Adrenal gland (tissue), 12 donors: ENCODE results near the gene VPS4B. TPM values are rescaled to one million over a fixed set of nuclear protein-coding genes. Genes with fewer than 3 reads are reported as not detected.
"Not testable (repeated sequence)": the region's sequence is repeated elsewhere in the genome, so short reads cannot be mapped to it uniquely, and the experiment has no call there.

Source experiments
- DNase-seq, 7 donors: peaks; one replicate each; pipeline ENCODE4 v3.0.0-alpha.2; 2019 to 2020
- H3K27ac ChIP-seq, 5 donors: fragments of 200-600 bp; sonication (generic) in 4 of 5; 1 replicate in 3 of 5; 2 replicates in 2 of 5; pipeline versions ENCODE4 v1.5.1 to v1.8.0; 2016 to 2020; ENCODE audit warnings: mild to moderate bottlenecking in 1 of 5
- H3K27me3 ChIP-seq: fragments of 200-600 bp; 2 replicates; pipeline ENCODE4 v1.8.0; 2021
- H3K36me3 ChIP-seq, 2 donors: fragments of 200-600 bp; replicated peaks in 1 of 2; 1 replicate in 1 of 2; 2 replicates in 1 of 2; pipeline versions ENCODE4 v1.5.1 to v1.8.0; 2018 to 2022
- H3K4me1 ChIP-seq, 2 donors: fragments of 200-600 bp; replicated peaks in 1 of 2; 1 replicate in 1 of 2; 2 replicates in 1 of 2; pipeline versions ENCODE4 v1.5.1 to v1.8.0; 2018 to 2021
- H3K4me3 ChIP-seq, 4 donors: fragments of 200-600 bp; sonication (generic) in 3 of 4; one replicate each; pipeline ENCODE4 v1.5.1; 2016 to 2018
- H3K9me3 ChIP-seq, 3 donors: fragments of 200-600 bp; sonication (generic) in 1 of 3; replicated peaks in 1 of 3; 1 replicate in 2 of 3; 2 replicates in 1 of 3; pipeline versions ENCODE4 v1.5.1 to v1.8.0; 2016 to 2021
- POLR2A ChIP-seq, 2 donors: fragments of 450-650 bp; IDR thresholded peaks; one replicate each; pipeline ENCODE4 v1.6.1; 2017; ENCODE audit warnings: antibody characterized with exemption in 2 of 2, mild to moderate bottlenecking in 2 of 2, moderate library complexity in 1 of 2
- WGBS, 4 donors: extraction: QIAGEN DNeasy Blood & Tissue Kit in 2 of 4; methylation state at CpG; one replicate each; pipeline versions ENCODE4 v1.1.5 to v1.1.7; 2013 to 2017; 5-methylcytosine and 5-hydroxymethylcytosine counted together
- intact Hi-C, 2 donors: fragments of 100-400 bp; cut with DNase I; formaldehyde crosslinking; loops; one replicate each; pipeline versions ENCODE4 v1.14.1 to v1.15.0; 2022 to 2023
- polyA plus RNA-seq, 3 donors: library from polyadenylated mRNA; stranded (reverse); fragments of 200-250 nt in 2 of 3; fragments of 350-450 nt in 1 of 3; fragmentation: Illumina TruSeq in 1 of 3; extraction: RNeasy Lipid Tissue Mini Kit (QIAGEN cat#74804) in 1 of 3; gene quantifications; one replicate each; pipeline ENCODE4 v1.2.3, GENCODE V29; 2013 to 2014
- total RNA-seq, 9 donors: library from RNA; depleted of rRNA in 4 of 9; stranded (reverse); fragments of >200 nt in 4 of 9; fragments of 120-200 nt in 1 of 9; fragmentation: NEBNext Ultra II Directional in 1 of 9; extraction: Animal tissue kit (Norgen Biotek cat#: 25700) in 1 of 9; gene quantifications; one replicate each; pipeline versions ENCODE4 v1.1.0 to v1.2.4, GENCODE V29; 2013 to 2023
- TF ChIP-seq, protein P1 (sequence below), 6 experiments: fragments of 450-650 bp in 4 of 6; fragments of 200-600 bp in 2 of 6; sonication (generic) in 1 of 6; IDR thresholded peaks; 1 replicate in 5 of 6; 2 replicates in 1 of 6; pipeline versions ENCODE4 v1.5.1 to v1.8.0; 2016 to 2021; ENCODE audit warnings: antibody characterized with exemption in 6 of 6, mild to moderate bottlenecking in 2 of 6, moderate library complexity in 1 of 6
- donor health status: healthy with polysubstance abuse.
- donor health status: Bipolar disorder and iron deficiency.
- donor health status: DM: yes; HTN: yes; CAD: no.
- donor health status: DM: no; HTN: no; CAD: no.
- donor health status: DM: no; HTN: no; CAD: no.
- donor health status: DM: yes; HTN: yes; CAD: no.

The VPS4B gene
- total and polyA plus RNA-seq, 12 donors, result 6.6 to 58.5 (median 36.1) TPM

DNA sequence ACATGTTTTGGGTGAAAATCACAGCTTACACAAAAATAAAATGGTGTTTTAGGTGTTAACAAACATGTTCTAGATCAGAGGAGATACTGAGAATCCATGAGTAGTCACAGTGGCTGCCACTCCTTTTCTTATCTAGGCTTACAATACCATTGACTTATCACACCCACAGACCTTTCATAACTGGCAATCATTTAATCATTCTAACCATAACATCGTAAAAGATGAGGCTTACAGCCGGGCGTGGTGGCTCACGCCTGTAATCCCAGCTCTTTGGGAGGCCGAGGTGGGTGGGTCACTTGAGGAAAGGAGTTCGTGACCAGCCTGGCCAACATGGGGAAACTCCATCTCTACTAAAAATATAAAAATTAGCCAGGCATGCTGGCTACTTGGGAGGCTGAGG lies 35.7 kb upstream of the VPS4B start:
- DNase-seq, result no peak
- Histone ChIP-seq H3K27me3 (no peaks in the 10 kb centered on the region), H3K4me1 (peaks cover 0 to under 1% of the 10 kb centered on the region in 2 donors), H3K4me3 (no peak overlapping the region), H3K27ac (no peak overlapping the region), H3K36me3 (no peaks in the 10 kb centered on the region), H3K9me3 (no peaks in the 10 kb centered on the region)
- TF ChIP-seq, protein P1, sequence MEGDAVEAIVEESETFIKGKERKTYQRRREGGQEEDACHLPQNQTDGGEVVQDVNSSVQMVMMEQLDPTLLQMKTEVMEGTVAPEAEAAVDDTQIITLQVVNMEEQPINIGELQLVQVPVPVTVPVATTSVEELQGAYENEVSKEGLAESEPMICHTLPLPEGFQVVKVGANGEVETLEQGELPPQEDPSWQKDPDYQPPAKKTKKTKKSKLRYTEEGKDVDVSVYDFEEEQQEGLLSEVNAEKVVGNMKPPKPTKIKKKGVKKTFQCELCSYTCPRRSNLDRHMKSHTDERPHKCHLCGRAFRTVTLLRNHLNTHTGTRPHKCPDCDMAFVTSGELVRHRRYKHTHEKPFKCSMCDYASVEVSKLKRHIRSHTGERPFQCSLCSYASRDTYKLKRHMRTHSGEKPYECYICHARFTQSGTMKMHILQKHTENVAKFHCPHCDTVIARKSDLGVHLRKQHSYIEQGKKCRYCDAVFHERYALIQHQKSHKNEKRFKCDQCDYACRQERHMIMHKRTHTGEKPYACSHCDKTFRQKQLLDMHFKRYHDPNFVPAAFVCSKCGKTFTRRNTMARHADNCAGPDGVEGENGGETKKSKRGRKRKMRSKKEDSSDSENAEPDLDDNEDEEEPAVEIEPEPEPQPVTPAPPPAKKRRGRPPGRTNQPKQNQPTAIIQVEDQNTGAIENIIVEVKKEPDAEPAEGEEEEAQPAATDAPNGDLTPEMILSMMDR (IDR thresholded peaks at IDR 0.05), result no peak
- no peak for TF ChIP-seq POLR2A (IDR thresholded peaks at IDR 0.05)
- WGBS, 4 donors, result 76 to 82% (median 79%) methylated on average over 6 of the region's 6 CpGs
- intact Hi-C loops, result no loop called here

DNA sequence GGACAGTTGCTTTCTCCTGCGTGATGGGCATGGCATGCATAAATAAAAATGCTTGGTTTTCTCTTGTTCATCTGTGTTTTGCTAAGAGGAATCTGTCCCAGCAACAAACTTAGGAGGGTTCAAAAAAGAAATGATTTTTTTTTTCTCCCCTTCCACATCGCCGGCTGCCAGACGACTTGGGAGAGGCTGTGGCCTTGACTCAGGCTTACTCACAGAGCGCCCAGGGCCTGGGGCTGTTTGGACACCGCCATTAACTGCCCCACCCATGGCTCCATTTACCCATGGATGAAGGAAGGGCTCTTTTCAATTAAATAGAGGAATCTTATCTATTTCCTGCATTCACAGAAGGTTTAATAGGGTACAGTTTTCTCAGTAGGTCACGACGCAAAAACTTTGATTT lies 32.2 kb upstream of the VPS4B start:
- H3K4me3 ChIP-seq, result no peak overlapping the region
- H3K36me3 ChIP-seq, result no peaks in the 10 kb centered on the region
- no peak for TF ChIP-seq POLR2A (IDR thresholded peaks at IDR 0.05)
- TF ChIP-seq, protein P1 (IDR thresholded peaks at IDR 0.05), result no peak
- no peaks in the 10 kb centered on the region for H3K9me3 ChIP-seq
- DNase-seq, result no peak
- H3K27ac ChIP-seq, result no peak overlapping the region
- intact Hi-C loops, result no loop called here
- 63 to 71% (median 65%) methylated on average over 7 to 8 of the region's 8 CpGs for WGBS, 4 donors
- H3K27me3 ChIP-seq, result no peaks in the 10 kb centered on the region
- H3K4me1 ChIP-seq, result peaks cover 8 to 12% of the 10 kb centered on the region in 2 donors

DNA sequence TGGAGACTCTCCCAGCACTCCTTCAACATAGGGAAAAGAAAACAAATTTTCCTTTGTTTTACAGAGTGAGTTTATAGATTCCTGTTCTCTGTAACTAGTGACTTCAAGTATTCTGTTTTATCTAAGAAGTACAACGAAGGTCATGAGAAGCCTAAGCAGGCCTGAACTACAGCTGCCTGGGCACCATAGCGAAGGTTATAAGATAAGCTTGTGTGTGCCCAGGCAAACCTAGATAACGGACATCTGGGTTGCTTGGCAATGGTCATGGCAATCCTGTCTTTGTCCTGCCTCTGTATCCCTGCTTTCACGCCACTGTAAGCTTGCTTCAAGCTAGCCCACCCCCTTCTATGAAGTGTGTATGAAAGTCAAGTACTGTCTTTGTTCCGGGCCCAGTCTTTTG lies 30.5 kb upstream of the VPS4B start:
- H3K27ac ChIP-seq, H3K4me3 ChIP-seq, H3K9me3 ChIP-seq, intact Hi-C loops, H3K36me3 ChIP-seq, H3K27me3 ChIP-seq: not testable (repeated sequence)
- WGBS, 4 donors, result 51 to 65% (median 58%) methylated on average over 5 of the region's 5 CpGs
- H3K4me1 ChIP-seq, result peaks cover 8 to 12% of the 10 kb centered on the region in 2 donors
- DNase-seq, result peak in 1 of 7 donors; percentile 13

DNA sequence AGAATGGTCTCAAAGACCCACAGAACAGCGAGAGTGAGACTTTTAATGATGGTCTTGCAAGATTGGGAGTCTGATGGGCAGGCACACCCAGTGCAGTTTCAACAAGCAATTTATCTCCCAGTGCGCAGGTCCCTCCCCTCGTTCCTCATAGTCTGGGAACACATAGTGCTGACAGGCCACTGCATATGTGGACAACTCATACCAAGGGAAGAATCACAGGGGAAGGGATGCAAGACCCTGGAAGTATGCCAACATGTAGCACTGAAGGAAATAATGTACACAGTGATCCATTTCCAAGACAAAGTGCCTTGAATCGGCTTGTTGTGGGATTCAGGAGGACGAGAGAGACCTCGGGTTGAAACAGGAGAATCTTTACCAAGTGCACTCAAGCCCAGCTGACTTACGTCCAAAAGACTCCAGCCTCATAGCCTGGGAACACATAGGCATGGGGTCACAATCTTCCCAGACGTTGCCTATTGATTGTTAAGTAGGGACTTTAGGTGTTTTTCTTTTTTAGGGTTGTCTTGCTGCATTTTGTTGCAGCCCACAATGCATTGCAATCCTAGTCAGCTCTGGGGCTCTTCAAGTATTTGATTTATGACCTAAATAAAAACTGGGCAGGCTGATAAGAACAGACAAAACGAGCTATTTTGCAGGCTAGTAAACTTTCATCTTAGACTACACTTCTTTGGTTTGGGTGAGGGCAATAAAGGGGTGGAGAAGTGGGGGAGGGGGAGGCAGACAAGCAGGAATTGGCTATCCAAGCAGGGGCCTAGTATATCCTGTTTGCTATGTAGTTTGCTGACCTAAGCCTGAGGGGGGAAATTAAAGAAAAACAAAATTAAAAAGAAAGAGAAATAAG lies 29.8 kb upstream of the VPS4B start:
- intact Hi-C loops, result no loop called here
- no peaks in the 10 kb centered on the region for H3K9me3 ChIP-seq
- DNase-seq, result no peak
- H3K27me3 ChIP-seq, result no peaks in the 10 kb centered on the region
- H3K36me3 ChIP-seq, result no peaks in the 10 kb centered on the region
- peaks cover 8 to 12% of the 10 kb centered on the region in 2 donors for H3K4me1 ChIP-seq
- TF ChIP-seq POLR2A (IDR thresholded peaks at IDR 0.05), result no peak
- TF ChIP-seq, protein P1 (IDR thresholded peaks at IDR 0.05), result no peak
- 53 to 62% (median 58%) methylated on average over 9 of the region's 9 CpGs for WGBS, 4 donors
- H3K27ac ChIP-seq, result no peak overlapping the region
- H3K4me3 ChIP-seq, result no peak overlapping the region

DNA sequence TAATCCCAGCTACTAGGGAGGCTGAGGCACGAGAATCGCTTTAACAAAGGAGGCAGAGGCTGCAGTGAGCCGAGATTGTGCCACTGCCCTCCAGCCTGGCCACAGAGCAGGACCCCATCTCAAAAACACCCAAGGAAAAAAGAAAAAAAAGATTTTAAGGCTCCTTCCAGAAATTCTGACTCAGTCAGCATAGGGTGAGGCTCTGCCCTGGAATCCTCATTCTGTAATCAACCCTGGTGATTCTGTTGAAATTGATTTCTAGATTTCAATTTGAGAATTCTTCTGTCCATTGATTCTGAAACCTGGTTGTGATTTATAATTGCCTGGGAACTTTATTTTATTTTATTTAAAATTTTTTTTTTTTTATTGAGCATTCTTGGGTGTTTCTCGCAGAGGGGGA lies 27.1 kb upstream of the VPS4B start:
- Histone ChIP-seq H3K9me3 (no peaks in the 10 kb centered on the region), H3K4me1 (peaks cover 8 to 12% of the 10 kb centered on the region in 2 donors), H3K27ac (no peak overlapping the region), H3K4me3 (no peak overlapping the region), H3K27me3 (no peaks in the 10 kb centered on the region), H3K36me3 (no peaks in the 10 kb centered on the region)
- TF ChIP-seq, protein P1 (IDR thresholded peaks at IDR 0.05), result no peak
- TF ChIP-seq POLR2A (IDR thresholded peaks at IDR 0.05), result no peak
- no peak for DNase-seq
- WGBS, 4 donors, result 86 to 96% (median 88%) methylated on average over 4 of the region's 4 CpGs
- intact Hi-C loops, result loop anchor here in 1 of 2 donors (10.0 kb wide), 1 partner anchor 315 kb away; no protein-coding TSS in a partner anchor
